Esophagus muscularis mucosa (tissue), 3 donors: ENCODE results near the gene RSRC1.

Experiments
- CTCF ChIP-seq, 3 experiments: fragments of 200-600 bp in 2 of 3; fragments of 450-650 bp in 1 of 3; sonication (generic) in 2 of 3; IDR thresholded peaks; one replicate each; pipeline ENCODE4 v1.5.1; 2017 to 2019; ENCODE audit warnings: antibody characterized with exemption in 3 of 3, mild to moderate bottlenecking in 2 of 3, moderate library complexity in 1 of 3
- EP300 ChIP-seq: sonication (generic); formaldehyde crosslinking; IDR thresholded peaks from one replicate; pipeline ENCODE4 v1.6.1; 2017; ENCODE audit warnings: antibody characterized with exemption

GRCh38 chr3:158350971-158351370, 241.1 kb downstream of the RSRC1 start:
- TF ChIP-seq CTCF (IDR thresholded peaks at IDR 0.05) (no peak), EP300 (no peak)
